HL-60/S4 treated with retinoic acid at 250 ng/mL for 4 days and 3 days (cell line): ENCODE measurements around the gene SPON1.
"Not testable (repeated sequence)": the region's sequence is repeated elsewhere in the genome, so short reads cannot be mapped to it uniquely, and the experiment has no call there.

Experiments
- in situ Hi-C: fragments of 300-500 bp; cut with MboI; formaldehyde crosslinking; loops from 2 replicates; pipeline ENCODE4 v1.7.0; 2022; ENCODE audit warnings: low sequenced_read_pairs

The SPON1 gene

DNA sequence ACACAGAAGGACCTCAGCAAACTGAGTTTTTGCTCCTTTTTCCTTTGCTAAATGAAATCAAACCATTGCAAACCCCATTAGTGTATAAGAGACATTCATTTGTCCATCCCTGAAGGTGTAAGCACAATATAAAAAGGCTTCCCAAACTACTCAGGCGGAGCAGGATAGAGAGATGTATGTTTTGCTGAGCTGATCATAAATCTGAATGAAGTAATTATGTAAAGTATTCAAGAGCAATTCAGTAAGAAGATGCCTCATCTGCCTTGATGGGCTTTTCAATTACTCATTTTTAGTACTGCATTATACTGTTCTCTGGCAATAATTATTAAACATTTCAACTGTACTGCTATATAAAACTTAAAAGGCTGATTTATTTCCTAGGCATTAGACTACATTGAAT is 65.0 kb downstream of the SPON1 start:
- in situ Hi-C loops = no loop called here

DNA sequence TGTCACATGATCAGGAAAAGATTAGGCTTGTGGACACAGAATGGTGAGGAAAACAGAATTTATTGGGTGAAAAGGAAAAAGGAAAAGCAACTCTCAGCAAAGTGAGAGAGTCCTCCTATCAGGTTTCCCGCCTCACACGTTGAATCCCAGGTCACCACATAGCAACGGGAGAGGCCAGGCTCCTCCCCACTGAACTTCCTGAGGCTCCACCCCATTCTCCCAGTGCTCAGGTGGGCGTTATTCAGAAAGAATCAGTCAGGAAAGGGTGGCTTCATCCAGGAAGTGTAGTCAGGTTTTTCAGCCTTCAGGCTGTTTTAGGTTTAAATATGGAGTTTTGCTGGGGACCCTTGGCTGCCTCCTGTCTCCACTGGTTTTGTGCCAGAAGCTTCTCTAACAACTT is 66.9 kb downstream of the SPON1 start:
- in situ Hi-C loops = no loop called here

DNA sequence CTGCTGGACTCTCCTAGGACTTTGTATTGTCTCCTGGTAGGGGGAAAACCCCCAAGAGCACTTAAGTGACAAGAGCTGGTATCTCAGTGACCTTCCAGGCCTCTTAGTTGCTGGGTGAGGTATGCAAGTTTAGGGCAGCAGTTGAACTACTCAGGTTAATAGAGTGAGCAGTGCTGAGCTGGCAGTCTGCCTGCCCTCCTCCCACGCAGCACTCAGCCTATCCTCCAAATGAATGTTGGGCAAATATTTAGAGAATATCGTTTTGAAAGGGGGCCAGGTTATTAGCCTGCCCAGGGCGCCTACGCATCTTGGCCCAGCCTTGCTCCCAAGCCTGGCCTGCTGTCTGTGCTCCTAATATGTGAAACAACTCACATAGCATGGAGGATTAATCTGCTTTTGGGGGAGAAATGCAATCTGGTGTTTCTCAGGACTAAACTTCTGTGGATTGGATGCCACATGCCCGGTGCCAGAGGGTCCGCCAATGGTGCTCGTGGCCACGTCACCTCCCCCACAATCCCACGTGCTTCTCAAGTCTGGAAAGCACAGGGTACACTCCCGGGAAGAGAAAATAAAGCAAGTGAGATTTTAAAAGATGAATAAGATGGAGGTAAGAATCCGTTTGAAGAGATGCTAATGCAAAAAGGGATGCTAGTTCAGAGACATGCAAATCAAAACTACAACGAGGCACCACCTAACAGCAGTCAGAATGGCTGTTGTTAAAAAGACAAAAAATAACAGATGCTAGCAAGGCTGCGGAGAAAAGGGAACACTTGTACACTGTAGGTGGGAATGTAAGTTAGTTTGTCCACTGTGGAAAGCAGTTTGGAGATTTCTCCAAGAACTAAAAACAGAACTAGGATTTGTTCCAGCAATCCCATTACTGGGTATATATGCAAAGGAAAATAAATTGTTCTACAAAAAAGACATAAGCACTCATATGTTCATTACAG is 67.7 kb downstream of the SPON1 start:
- in situ Hi-C loops = no loop called here

DNA sequence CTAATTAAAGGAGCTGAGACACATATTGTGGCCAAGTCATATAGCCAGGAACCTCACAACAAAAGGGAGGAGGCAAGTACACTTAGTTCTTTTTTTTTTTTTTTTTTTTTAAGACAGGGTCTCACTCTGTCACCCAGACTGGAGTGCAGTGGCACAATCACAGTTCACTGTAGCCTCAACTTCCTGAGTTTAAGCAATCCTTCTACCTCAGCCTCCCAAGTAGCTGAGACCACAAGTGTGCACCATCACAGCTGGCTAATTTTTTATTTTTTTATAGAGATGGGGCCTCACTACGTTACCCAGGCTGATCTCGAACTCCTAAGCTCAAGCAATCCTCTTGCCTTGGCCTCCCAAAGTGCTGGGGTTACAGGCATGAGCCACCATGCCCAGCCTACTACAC is 73.0 kb downstream of the SPON1 start:
- in situ Hi-C loops = not testable (repeated sequence)

DNA sequence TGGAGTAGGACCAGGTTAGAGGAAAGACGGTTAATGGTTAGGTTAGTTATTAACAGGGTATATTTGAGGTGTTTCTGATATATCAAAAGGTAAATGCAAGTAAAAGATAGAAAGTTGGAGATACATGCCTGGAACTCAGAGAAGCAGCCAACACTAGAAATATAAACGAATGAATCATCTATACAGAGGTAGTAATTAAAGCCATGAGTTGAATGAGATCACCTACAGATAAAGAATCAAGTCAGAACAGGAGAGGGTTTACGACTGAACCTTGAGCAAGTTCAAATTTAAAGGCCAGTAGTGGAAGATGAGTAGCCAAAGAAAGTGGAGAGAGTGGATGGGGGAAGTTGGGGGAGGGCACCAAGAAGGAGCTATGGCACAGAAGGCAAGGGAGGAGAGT is 73.9 kb downstream of the SPON1 start:
- in situ Hi-C loops = no loop called here

DNA sequence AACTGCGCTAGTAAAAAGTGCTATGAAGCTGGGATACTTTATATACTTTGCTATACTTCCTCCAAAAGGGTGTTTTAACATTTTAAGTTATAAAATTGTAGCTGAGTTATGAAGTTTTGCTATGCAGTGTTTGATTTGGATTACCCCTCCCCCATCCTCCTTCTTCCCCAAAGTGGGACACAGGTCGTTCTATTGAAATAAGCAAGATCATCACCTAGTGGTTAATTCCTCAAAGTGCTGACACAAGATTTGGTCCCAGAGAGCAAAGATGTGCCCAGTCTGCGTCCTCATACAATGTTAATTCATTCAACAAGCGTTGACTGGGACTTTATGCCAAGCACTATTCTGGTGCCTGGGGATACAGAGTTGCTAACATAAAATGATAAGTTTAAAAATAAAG is 78.5 kb downstream of the SPON1 start:
- in situ Hi-C loops = no loop called here

DNA sequence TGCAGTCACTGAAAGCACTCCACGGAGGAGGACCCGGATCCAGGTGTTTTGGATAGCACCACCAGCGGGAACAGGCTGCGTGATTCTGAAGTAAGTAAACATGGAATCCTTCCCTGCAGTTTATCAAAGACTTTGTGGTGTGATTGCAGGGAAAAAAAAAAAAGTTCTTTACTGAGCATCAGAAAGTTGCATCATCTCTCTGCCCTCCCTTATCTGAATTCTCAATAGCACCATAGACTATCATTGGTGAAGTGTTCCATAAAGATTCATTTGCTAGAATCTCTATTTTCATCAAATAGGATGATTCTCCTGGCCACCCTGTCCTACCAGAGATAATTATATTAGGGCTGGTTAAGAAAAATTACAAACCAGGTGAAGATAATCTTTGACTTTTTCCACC is 79.0 kb downstream of the SPON1 start:
- in situ Hi-C loops = no loop called here

DNA sequence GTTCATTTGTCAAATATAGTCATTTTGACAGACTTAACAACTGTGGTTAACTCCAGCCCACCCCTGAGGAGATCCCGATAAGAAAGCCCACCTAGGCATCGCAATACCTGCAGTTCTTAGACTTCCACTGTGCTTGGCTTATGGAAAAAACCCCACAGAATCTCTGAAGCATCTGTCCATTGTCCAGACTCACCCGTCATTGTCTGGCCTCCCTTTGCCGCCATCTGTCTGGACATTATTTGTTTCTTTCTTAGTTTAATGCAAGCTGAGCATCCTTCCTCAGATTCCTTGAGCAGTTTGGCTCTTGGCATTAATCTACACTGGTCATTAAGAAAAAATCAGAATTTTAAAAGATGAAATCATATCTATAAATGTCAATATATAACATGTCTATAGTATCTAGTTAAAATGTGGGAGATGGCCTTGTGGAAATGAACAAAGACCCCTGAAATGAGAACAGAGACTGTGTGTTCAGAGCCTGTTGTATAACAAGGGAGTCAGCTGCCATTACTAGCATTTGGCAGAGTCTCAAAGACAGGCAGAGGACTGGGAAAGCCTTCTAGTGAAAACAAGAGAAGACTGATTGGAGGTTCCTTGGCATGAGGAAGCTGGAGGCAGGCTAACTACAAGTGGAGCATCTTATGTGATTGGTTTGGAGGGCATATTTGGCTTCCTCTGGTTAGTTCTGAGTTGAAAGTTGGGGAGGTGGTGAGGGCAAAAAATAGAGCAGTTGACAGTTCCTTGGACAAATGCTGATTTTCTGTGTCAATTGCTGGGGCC is 80.4 kb downstream of the SPON1 start:
- in situ Hi-C loops = no loop called here

DNA sequence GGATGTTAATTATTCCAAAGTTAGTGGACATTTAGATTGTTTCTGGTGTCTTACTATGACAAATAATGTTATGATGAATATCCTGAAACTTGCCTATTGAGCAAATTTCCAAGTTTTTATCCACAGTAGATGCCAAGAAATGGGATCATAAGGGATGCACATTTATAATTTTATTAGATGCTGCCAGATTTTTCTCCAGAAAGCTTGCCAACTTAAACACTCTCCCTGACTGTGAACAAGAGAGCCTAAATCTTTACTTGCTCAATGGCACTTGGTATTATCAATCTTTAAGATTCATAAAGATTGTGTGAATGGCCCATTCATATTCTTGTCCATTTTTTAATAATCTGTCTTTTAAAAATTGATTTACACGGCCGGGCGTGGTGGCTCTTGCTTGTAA is 82.4 kb downstream of the SPON1 start:
- in situ Hi-C loops = no loop called here

DNA sequence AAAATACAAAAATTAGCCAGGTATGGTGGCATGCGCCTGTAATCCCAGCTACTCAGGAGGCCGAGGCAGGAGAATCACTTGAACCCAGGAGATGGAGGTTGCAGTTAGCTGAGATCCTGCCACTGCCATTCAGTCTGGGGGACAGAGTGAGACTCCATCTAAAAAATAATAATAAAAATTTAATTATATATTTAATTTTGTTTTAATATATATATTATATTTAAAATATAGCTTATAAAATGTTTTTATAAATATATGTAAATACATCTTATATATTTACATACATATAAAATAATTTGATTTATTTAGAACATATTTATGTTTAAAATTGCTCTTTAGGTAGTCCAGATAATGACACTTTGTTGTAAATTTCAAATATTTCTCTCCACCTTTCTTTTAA is 82.9 kb downstream of the SPON1 start:
- in situ Hi-C loops = no loop called here

DNA sequence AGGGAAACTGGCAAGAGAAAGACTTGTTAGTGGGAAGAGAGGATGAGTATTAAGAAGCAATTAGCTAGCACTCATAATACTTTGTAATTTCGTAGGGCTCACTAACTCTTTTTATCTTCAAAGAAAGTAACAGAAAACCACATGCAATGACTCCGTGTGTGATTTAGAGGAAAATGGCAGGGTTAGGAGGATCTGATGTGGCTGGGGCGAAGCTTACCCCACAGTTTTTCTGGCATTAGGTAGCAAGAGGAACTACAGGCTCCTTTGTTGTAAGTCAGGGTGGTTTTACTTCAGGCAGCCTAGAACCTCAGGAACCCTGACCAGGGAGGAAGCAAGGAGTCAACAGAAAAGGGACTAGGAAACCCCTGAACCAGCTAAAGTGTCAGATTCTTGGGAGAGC is 89.7 kb downstream of the SPON1 start:
- in situ Hi-C loops = no loop called here

DNA sequence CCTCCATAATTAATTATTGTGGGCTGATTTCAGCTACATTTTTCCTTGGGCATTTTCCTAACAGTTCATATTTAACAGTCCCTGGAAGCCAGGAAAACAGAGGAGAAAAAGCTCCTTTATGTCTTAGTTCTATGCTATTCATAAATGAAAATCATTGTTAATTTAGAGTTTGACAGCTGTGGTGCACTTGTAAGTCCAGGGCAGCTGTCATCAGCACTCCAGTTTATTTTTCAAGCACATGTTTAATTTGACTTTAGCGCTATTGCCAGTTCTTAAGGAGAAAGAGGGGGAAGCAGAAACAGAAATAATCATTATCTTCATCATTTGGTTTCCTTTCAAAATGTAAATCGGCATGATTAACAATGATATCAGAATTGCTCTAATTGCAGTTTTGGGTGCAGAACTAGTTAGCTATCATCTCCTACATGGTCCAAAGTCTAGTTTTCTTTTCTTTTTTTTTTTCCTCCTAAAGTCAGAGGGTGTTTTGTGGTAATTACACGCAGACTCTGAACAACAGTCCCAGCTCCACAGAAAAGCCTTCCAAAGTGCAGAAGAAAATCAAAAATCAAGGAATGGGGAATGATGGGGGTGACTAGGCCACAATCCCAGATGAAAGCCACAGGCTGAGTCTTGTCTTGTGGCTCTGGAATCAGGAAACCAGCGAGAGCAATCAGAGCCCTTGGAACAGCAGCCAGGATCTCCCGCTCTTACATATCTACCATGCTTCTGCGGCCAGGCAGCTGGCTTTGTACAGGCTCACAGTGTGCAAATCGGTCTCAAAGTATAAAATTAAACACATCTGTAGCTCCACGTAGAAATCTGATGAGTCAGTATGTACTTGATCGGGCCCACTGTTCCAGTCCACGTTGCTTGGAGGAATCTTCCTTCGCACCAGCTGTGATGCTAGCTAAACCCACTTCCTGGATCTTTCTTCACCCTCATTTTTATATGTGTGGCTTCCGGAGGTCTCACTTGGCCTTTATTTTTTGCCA is 91.9 kb downstream of the SPON1 start:
- in situ Hi-C loops = no loop called here

DNA sequence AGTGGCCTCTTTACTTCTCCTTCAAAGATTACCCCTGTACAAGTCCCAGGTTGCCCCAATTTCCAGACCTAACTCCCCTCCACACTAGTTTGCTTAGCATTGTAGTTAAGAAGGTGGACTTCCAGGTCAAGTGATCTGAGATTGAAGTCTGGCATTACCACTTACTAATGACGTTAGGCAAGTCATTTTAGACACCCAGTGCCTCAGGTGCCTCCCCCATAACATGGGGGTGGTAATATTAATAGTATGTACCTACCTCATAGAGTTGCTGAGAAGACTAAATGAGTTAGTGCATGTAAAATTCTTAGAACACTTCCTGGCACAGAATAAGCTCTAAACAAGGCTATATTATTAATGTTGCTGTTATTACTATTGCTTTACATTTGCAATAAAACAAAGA is 93.4 kb downstream of the SPON1 start:
- in situ Hi-C loops = no loop called here

DNA sequence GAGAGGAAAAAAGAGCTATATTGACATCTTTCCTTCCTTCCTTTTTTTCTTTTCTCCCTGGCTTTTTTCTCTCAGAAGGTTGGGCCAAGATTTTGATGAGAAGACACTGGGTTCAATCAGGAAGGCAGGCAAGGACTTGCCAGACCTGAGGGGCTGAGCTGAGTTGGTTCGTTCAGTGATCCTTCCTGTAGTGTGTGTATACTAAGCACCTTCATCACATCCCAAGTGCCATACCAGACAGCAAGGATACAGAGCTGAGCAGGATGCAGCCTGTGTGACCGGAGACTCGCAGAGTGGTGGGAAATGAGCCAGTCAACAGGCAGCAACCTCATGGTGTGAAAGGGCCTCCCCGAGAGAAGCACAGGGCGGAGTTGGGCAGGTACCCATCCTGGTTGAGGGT is 95.5 kb downstream of the SPON1 start:
- in situ Hi-C loops = no loop called here

DNA sequence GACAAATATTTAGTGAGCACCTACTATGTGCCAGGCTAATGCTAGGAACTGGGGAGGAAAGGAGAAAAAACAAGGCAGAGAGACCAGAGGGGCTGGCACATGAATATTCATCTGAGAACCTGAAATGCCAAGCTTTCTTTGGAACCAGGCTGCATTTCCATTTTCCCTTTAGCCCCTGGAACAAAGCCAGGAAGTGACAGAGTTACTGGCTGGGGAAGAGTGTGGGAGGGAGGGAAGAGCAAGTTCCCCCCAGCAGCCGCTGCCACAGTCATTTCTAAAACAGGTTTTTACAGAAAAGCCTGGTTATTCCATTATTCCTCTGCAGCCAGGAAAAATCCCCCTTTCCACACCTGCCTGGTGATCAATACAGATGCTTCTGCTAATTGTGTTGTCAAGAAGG is 97.0 kb downstream of the SPON1 start:
- in situ Hi-C loops = no loop called here

DNA sequence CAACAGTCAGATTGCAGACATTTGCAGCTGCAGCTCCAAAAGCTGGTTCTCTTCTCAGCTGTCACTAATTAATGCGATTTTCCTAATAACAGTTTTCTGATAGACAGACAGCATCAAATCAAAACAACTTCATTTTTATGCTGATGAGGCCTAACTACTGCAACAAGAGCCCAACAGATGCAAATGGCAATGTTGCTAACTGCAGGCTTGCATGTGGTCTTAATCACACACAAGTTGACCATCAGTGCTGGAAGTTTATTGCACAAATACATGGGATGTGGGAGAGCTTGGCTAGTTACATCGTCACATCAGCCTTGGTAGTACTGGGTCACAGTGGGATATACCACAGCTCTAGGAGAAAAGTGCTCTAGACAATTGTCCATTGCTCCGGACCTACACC is 99.2 kb downstream of the SPON1 start:
- in situ Hi-C loops = no loop called here

DNA sequence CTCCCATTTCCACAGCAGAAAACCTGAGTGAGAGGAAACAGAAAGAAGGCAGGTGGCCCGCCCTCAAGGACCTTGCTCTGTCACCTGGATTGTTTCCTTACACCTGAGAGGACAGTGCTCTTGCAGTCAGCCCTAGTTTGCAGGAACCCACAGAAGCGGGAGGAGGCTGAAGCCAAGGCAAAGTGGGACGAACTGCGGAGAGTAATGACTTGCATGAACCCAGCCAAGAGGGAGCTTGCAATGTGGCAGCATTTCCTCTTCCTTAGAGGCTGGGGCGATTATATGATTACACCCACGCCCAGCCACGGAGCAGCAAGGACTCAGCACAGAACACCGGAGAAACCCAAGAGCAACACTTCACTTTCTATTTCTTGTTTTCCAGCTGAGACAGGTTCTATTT is 102.6 kb downstream of the SPON1 start:
- in situ Hi-C loops = no loop called here

DNA sequence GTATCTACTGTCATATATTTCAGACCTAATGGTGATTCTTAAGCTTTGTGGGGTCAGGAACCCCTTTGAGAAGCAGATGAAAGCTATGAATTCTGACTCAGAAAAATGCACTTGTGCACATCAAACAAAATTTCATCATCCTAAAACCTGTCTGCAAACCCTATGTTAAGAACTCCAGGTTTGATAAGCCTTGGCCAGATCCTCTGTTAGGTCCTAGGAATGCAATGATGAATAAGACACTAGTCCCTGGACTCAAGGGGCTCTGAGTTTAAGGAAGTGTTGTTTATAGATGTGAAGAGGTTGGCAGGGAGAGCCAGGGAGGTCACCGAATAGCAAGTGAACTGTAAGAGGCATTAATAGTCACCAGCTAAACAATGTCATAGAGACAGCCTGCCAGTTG is 103.2 kb downstream of the SPON1 start:
- in situ Hi-C loops = no loop called here

DNA sequence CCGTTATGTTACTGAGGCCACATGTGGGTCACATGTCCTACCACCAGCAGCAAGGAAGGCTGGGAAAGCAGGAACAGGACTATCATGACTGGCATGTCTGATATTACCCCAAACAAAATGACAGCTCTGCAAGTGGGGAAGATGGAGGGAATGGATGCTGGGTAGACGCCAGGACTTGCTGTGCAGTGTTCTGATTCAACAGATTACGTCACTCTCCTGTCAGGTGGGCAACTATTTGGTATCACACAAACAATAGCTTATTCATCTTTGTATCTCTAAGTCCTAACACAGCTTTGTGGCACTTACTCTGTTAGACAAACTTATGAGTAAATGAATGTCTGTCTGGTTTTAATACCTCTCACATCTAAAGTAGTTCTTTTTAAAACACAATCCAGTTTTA is 105.2 kb downstream of the SPON1 start:
- in situ Hi-C loops = no loop called here

DNA sequence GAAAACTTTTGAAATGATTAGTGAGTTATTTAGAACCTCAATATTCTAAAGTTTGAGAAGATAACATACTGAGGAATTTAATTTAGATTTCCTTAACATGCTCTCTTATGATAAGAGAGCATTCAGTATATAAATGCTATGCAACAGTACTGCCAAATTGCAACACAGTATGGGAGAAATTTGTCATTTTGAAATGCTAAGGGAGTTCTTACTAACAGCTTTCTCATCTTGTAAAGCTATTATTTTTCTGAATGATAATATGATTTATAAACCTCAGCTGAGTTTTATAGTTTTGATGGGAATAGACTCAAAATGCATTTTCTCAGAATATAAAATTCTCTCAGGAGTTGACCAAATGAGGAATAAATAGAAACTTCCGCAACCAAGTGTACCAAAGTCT is 108.4 kb downstream of the SPON1 start:
- in situ Hi-C loops = no loop called here

DNA sequence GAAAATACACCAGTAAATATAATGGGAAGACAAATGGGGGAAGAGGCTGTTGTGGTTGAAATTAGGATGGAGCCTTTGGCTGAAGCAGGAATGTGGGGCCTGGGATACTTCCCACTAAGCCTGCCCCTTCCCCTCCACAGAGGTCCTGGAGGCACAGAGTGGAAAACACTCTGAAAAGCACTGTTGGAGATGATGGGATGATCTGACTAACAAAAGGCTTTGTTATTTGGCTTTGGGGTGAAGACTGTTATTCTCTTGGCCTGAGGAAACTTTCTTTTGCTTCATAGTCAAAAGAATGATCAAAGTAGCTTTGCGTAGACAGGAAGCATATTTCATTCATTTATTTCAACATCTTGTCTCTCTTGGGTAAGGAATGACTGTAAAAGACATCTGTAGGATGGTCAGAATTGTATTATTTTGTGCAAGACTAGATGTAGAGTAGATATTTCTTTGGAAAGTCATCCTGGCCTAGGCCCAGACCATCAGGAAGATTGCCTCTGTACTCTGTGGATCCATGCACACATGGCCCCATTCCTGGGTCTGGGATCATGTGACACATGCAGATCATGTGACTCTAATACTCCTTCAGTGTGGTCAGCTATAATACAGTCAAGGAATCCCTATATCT is 111.4 kb downstream of the SPON1 start:
- in situ Hi-C loops = no loop called here
